Common myeloid progenitor, CD34-positive (primary cell): ENCODE results near the gene RBPJ.

Experiments used
- CTCF ChIA-PET: fragments of 350-600 bp; sonication (Branson Sonifier 250); formaldehyde crosslinking; loops from one replicate; lab custom pipeline; 2021; ENCODE audit warnings: antibody characterized with exemption; lab: Charles Lee
- POLR2A ChIA-PET: fragments of 350-600 bp; sonication (Branson Sonifier 250); formaldehyde crosslinking; loops from one replicate; lab custom pipeline; 2021; ENCODE audit warnings: antibody characterized with exemption; lab: Charles Lee
- DNase-seq, 3 donors: peaks; one replicate each; pipeline versions ENCODE4 v3.0.0 to v3.0.0-alpha.2; 2013
- H3K27ac ChIP-seq, 2 experiments: 1 replicate in 1 of 2; 2 replicates in 1 of 2; pipeline ENCODE4 v1.7.0; 2013; ENCODE audit warnings: inconsistent platforms in 2 of 2, low read length in 2 of 2, mild to moderate bottlenecking in 2 of 2, low read depth in 1 of 2, moderate library complexity in 1 of 2; ENCODE audit not compliant: severe bottlenecking in 2 of 2, insufficient read depth in 1 of 2, poor library complexity in 1 of 2
- H3K27me3 ChIP-seq, 5 experiments: replicated peaks in 2 of 5; 1 replicate in 3 of 5; 2 replicates in 2 of 5; pipeline versions ENCODE4 v1.6.1 to v1.7.0; 2013; ENCODE audit warnings: low read length in 4 of 5, mild to moderate bottlenecking in 2 of 5, moderate library complexity in 2 of 5, inconsistent platforms in 1 of 5; ENCODE audit not compliant: insufficient read depth in 5 of 5, control insufficient read depth in 4 of 5
- H3K36me3 ChIP-seq, 4 experiments: 1 replicate in 2 of 4; 2 replicates in 2 of 4; pipeline versions ENCODE4 v1.6.1 to v1.7.0; 2013; ENCODE audit warnings: low read length in 3 of 4, control low read depth in 1 of 4, mild to moderate bottlenecking in 1 of 4; ENCODE audit not compliant: control insufficient read depth in 4 of 4, insufficient read depth in 4 of 4
- H3K4me1 ChIP-seq, 4 experiments: 1 replicate in 3 of 4; 2 replicates in 1 of 4; pipeline versions ENCODE4 v1.6.1 to v1.7.1; 2013; ENCODE audit warnings: low read length in 3 of 4, mild to moderate bottlenecking in 3 of 4, control low read depth in 1 of 4, inconsistent platforms in 1 of 4, moderate library complexity in 1 of 4; ENCODE audit not compliant: control insufficient read depth in 4 of 4, insufficient read depth in 4 of 4; ENCODE audit errors: control extremely low read depth in 1 of 4
- H3K4me3 ChIP-seq, 7 experiments: 1 replicate in 4 of 7; 2 replicates in 3 of 7; pipeline versions ENCODE4 v1.5.1 to v1.7.0; 2013; ENCODE audit warnings: mild to moderate bottlenecking in 7 of 7, low read length in 6 of 7, moderate library complexity in 6 of 7, inconsistent platforms in 2 of 7, low read depth in 2 of 7, control low read depth in 1 of 7; ENCODE audit not compliant: insufficient read depth in 4 of 7, control insufficient read depth in 1 of 7; ENCODE audit errors: extremely low read depth in 1 of 7
- H3K9me3 ChIP-seq, 5 experiments: 1 replicate in 4 of 5; 2 replicates in 1 of 5; pipeline versions ENCODE4 v1.6.1 to v1.7.1; 2013; ENCODE audit warnings: low read length in 4 of 5, mild to moderate bottlenecking in 2 of 5, inconsistent platforms in 1 of 5, low read depth in 1 of 5, moderate library complexity in 1 of 5; ENCODE audit not compliant: control insufficient read depth in 4 of 5, insufficient read depth in 2 of 5; ENCODE audit errors: control extremely low read depth in 1 of 5
- WGBS: methylation state at CpG from one replicate; pipeline ENCODE4 v1.1.5; 2013; ENCODE audit not compliant: insufficient coverage; 5-methylcytosine and 5-hydroxymethylcytosine counted together

RBPJ gene

DNA sequence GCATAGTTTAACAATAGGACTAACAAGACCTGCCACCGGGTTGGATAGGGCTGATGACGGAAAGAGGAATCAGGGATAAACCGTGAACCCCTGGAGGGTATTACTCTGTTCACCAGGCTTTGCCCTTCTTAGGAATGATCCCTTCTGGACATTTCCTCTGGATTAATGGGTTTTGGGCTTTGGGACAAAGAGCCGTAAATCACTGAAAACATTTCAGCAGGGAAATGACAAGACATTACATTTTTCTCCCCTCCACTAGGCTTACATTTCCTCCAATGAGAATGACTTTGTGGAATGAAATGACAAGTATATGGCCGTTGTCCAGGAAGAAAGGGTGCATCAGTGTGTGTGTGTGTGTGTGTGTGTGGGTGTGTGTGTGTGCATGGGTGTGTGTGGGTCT, 25.9 kb upstream of the RBPJ start:
- H3K4me1 ChIP-seq: peaks cover 0 to 3% (median 0%) of the 10 kb centered on the region in 4 experiments
- no peak for DNase-seq
- no peaks in the 10 kb centered on the region for H3K36me3 ChIP-seq
- no peak overlapping the region for H3K4me3 ChIP-seq
- ChIA-PET POLR2A (no interaction called here), CTCF (no interaction called here)
- no peaks in the 10 kb centered on the region for H3K9me3 ChIP-seq
- no peaks in the 10 kb centered on the region for H3K27me3 ChIP-seq
- WGBS: 87% methylated on average over 4 of the region's 5 CpGs
- H3K27ac ChIP-seq: no peak overlapping the region

DNA sequence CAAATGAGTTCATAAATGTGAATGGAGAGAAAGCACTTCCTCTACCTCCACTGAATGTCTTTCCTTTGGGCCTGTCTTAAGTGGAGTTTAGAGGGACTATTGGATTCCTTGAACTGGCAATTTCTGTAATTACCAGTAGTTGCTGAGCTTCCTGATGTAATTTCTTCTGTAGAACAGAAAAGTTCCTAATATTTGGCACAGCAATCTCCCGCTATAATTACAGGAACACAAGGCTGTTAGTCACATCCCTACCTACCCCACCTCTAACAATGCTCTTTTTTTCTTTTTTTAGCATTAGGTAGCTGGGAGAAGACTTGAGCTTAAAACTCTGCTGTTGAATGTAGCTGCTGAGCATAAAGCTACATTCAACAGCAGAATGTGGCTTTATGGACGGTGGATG, 24.8 kb upstream of the RBPJ start:
- H3K4me1 ChIP-seq: peaks cover 0 to 3% (median 0%) of the 10 kb centered on the region in 4 experiments
- ChIA-PET POLR2A (no interaction called here), CTCF (no interaction called here)
- no peaks in the 10 kb centered on the region for H3K36me3 ChIP-seq
- no peak for DNase-seq
- WGBS: 100% methylated on average over 1 of the region's 2 CpGs
- H3K4me3 ChIP-seq: no peak overlapping the region
- no peak overlapping the region for H3K27ac ChIP-seq
- no peaks in the 10 kb centered on the region for H3K27me3 ChIP-seq
- H3K9me3 ChIP-seq: no peaks in the 10 kb centered on the region

DNA sequence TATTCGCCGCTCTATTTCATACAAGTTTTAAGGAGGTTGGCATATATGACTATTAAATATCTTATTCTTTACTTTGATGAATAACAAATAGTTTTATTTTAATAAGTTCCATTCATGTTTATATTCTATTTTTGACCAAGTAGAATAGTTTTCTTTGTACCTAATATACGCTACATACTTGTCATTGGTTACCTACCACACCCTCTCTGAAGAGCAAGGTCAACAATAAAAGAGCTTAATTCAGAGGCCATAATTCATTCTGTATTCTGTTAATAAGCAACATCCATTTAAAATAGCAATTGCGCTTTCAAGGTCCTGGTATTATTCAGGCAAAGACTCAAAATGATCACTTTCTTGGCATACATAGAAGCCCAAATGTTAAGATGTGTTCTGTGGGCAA, 24.3 kb upstream of the RBPJ start:
- ChIA-PET POLR2A (no interaction called here), CTCF (no interaction called here)
- no peak overlapping the region for H3K27ac ChIP-seq
- no peak for DNase-seq
- no peaks in the 10 kb centered on the region for H3K27me3 ChIP-seq
- peaks cover 0 to 3% (median 0%) of the 10 kb centered on the region in 4 experiments for H3K4me1 ChIP-seq
- WGBS: 100% methylated on average over 1 of the region's 4 CpGs
- no peaks in the 10 kb centered on the region for H3K36me3 ChIP-seq
- no peaks in the 10 kb centered on the region for H3K9me3 ChIP-seq
- H3K4me3 ChIP-seq: no peak overlapping the region

DNA sequence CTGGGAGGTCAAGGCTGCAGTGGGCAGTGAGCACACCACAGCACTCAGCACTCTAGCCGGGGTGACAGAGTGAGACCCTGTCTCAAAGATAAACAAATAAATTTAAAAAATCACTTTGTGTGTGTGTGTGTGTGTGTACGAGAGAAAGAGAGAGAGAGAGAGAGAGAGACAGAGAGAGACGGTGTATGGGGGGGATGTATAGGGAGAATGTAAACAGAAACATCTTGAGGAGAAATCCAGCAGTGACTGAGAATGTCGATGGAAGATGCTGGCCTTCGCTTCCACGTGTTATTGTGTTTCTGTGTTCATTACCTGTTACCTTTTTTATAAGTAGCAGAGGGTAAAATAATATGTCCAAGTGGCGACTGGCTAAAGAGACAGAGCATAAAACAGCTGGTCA, 23.6 kb upstream of the RBPJ start:
- Histone ChIP-seq H3K4me3 (no peak overlapping the region), H3K27me3 (no peaks in the 10 kb centered on the region), H3K4me1 (peaks cover 0 to 7% (median 1%) of the 10 kb centered on the region in 4 experiments), H3K36me3 (no peaks in the 10 kb centered on the region), H3K27ac (no peak overlapping the region), H3K9me3 (no peaks in the 10 kb centered on the region)
- CTCF ChIA-PET: no interaction called here
- 93% methylated on average over 2 of the region's 7 CpGs for WGBS
- no peak for DNase-seq
- POLR2A ChIA-PET: no interaction called here

DNA sequence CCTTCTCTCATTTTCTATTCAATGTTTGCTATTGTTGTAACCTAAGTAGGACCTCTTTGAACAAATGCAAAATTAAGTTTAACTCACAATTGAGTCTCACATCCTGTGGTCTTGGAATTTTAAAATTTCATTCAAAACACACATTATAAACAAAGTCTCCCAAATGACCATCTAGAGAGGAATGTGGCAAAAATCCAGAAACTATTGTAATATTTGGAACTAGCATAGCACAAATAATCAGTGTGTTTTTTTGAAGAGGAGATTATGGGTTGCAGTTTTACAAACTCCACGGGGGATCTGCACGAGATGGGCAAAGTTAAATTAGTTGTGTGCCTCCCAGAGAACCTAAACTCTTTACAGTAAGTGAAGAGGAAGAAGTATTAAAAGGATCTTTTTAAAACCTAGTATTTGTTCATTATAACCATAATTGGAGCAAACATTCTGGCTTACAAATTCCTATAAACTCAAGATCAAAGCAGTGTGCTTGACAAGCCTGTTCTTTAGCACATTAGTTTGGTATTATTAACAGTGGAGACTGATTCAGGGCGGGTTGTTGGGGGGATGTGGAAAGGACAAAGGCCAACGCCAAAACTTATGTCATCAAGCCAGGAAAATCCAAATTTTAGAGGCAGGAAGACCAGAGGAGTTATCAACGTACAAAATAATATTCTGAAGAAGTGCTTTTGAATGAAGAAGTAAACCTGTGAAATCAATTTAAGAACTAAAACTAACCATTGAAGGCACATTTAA, 22.4 kb upstream of the RBPJ start:
- no peaks in the 10 kb centered on the region for H3K27me3 ChIP-seq
- CTCF ChIA-PET: no interaction called here
- H3K4me3 ChIP-seq: no peak overlapping the region
- POLR2A ChIA-PET: no interaction called here
- WGBS: 100% methylated on average over 1 of the region's 5 CpGs
- no peaks in the 10 kb centered on the region for H3K36me3 ChIP-seq
- DNase-seq: no peak
- H3K9me3 ChIP-seq: no peaks in the 10 kb centered on the region
- peaks cover 0 to 6% (median 4%) of the 10 kb centered on the region in 4 experiments for H3K4me1 ChIP-seq
- H3K27ac ChIP-seq: no peak overlapping the region

DNA sequence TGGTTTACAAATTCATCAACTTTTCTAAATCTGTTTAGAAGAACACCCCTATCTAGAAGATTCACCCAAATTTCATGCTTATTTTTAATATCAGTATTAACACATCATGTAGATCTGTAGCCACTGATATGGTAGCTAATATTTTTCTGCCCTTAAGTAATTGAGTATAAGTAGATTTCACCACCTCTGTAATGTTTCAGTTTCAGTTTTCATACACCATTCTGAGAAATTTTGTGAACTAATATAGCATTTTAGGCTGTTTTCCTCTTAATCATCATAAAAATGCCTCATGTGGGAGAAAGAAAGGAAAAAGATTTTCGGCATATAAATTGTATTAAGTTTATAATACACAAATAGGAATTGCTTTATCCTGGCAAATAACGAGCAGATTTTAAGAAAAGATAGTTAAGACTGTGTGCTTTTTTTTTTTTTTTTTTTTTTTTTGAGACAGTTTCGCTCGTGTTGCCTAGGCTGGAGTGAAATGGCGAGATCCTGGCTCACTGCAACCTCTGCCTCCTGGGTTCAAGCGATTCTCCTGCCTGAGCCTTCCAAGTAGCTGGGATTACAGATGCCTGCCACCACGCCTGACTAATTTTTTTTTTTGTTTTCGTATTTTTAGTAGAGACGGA, 21.4 kb upstream of the RBPJ start:
- 95% methylated on average over 7 of the region's 9 CpGs for WGBS
- ChIA-PET CTCF (no interaction called here), POLR2A (no interaction called here)
- Histone ChIP-seq H3K36me3 (no peaks in the 10 kb centered on the region), H3K4me3 (no peak overlapping the region), H3K27me3 (no peaks in the 10 kb centered on the region), H3K27ac (no peak overlapping the region), H3K9me3 (no peaks in the 10 kb centered on the region), H3K4me1 (peaks cover 0 to 6% (median 4%) of the 10 kb centered on the region in 4 experiments)
- no peak for DNase-seq
